ENCODE results near the gene CACNG7. TPM values are rescaled to one million over a fixed set of nuclear protein-coding genes. Genes with fewer than 3 reads are reported as not detected.

The CACNG7 gene
- total and polyA plus RNA-seq, 10 of the 15 experiments (the other 5 are each of a cell fraction or from before 2014, with no cell fraction given), result not detected

DNA sequence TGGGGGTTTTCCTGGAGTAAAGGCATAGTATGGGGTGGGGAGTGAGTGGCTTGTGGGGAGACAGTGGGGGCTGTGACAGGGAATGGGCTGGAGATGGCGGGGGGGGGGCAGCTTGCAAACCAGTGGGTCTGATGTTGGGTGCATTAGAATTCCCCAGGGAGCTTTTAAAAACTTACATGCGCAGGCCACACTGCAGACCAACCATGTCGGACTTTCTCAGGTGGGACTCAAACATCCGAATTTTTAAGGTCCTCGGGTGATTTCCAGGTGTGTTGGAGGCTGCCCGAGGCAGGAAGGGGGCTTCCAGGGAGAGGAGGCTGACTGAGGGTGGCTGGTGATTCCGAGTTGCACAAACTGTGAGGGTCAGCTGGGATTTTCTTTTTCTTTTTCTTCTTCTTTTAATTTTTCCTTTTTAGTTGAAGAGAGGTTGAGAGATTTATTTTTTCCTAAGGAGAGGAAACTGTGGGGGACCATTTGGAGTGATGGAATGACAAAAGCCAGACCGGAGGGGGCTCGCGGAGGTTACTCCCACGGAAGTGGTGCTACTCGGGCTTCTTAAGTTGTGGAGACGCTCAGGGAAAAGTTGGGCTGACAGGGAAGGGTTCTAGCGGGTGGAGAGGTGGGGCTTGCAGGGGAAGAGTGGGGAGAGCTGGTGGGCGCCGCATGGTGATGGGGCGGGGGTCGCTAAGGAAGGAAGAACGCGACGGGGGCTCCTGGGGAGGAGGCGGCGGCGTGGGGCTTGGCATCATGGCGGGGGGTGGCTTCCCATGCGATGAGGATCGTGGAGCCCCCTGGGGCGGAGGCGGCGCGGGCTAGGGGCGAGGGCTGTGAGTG, 52.7 kb downstream of the CACNG7 start:
- in situ Hi-C loops (cut with MboI), result no loop called here
- no peak for ATAC-seq
- no peak for DNase-seq (ENCODE audit: low read depth, low spot score)

DNA sequence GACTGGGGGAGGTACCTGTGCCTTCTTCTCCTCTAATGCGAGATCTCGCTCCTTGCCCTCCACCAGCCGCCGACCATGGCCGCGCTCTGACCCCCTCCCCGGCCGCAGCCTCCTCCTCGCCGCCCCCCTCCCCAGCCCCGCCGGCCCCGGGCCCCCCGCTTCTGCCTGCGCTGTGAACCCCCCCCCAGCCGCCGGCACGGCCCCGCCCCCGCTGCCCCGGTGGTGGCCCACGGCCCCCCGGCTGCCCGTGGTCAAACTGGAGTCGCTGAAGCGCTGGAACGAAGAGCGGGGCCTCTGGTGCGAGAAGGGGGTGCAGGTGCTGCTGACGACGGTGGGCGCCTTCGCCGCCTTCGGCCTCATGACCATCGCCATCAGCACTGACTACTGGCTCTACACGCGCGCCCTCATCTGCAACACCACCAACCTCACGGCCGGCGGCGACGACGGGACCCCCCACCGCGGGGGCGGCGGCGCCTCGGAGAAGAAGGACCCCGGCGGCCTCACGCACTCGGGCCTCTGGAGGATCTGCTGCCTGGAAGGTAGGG, 53.9 kb downstream of the CACNG7 start, which contains the start of gene CACNG8:
TSS of gene CACNG8 (plus strand) at position 51 of the 545 bp plus-strand sequence.
- Histone ChIP-seq H3K79me2 (ENCODE audit: control insufficient read depth, insufficient read depth, low read length) (no peaks in the 10 kb centered on the region), H3K9ac (ENCODE audit: control insufficient read depth, insufficient read depth, low read length) (no peak within 1 kb of the TSS), H3K4me3 (no peak within 1 kb of the TSS), H2AFZ (ENCODE audit: control insufficient read depth, low read depth, low read length) (no peak within 1 kb of the TSS), H3K27ac (ENCODE audit: control insufficient read depth, insufficient read depth) (no peak within 1 kb of the TSS), H3K9me3 (replicated peaks; ENCODE audit: control insufficient read depth, insufficient read depth, low read length) (no peaks in the 10 kb centered on the region; the same call in 2 of the 3 replicates), H3K4me2 (ENCODE audit: control insufficient read depth, insufficient read depth) (no peak within 1 kb of the TSS), H4K20me1 (ENCODE audit: control insufficient read depth, insufficient read depth) (no peaks in the 10 kb centered on the region), H3K36me3 (ENCODE audit: control insufficient read depth in 2 of 2, insufficient read depth in 2 of 2, low read length in 1 of 2) (no peaks in the 10 kb centered on the region), H3K4me1 (ENCODE audit: control insufficient read depth, insufficient read depth, low read length) (no peaks in the 10 kb centered on the region), H3K27me3 (replicated peaks in 1 of 2; ENCODE audit: control insufficient read depth in 2 of 2, insufficient read depth in 2 of 2, low read length in 1 of 2) (no peaks in the 10 kb centered on the region)
- WGBS (ENCODE audit: insufficient coverage, insufficient replicate concordance, low lambda C conversion rate, missing lambda C conversion rate), result 23% methylated on average over 18 of the region's 55 CpGs
- POLR2A ChIA-PET, result no interaction called here
- no TSS peak for BruUV-seq (replicated peaks)
- SMC1A ChIA-PET (ENCODE audit: uncharacterized antibody, unreplicated experiment), result no interaction called here
- DNase-seq (ENCODE audit: low read depth, low spot score), result no peak
- FAIRE-seq, result no peak
- no peak for ATAC-seq
- intact Hi-C loops (cut with micrococcal nuclease; ENCODE audit: unreplicated experiment), result no loop called here
- RAD21 ChIA-PET (ENCODE audit: unreplicated experiment), result no interaction called here
- CTCF ChIA-PET, result no interaction called here
- in situ Hi-C loops (cut with MboI), result no loop called here
- TF ChIP-seq PAX5 (IDR thresholded peaks at IDR 0.05; ENCODE audit: borderline replicate concordance, low read depth, low read length) (no peak), SMAD1 (IDR thresholded peaks at IDR 0.05; ENCODE audit: low read depth, partially characterized antibody) (no peak), NR2F1 (conservative IDR thresholded peaks at IDR 0.05) (no peak), MEF2B (IDR thresholded peaks at IDR 0.05; ENCODE audit: partially characterized antibody, poor library complexity, severe bottlenecking) (no peak), TARDBP (IDR thresholded peaks at IDR 0.05; ENCODE audit: borderline replicate concordance) (no peak)
- TF ChIP-seq, protein P1, sequence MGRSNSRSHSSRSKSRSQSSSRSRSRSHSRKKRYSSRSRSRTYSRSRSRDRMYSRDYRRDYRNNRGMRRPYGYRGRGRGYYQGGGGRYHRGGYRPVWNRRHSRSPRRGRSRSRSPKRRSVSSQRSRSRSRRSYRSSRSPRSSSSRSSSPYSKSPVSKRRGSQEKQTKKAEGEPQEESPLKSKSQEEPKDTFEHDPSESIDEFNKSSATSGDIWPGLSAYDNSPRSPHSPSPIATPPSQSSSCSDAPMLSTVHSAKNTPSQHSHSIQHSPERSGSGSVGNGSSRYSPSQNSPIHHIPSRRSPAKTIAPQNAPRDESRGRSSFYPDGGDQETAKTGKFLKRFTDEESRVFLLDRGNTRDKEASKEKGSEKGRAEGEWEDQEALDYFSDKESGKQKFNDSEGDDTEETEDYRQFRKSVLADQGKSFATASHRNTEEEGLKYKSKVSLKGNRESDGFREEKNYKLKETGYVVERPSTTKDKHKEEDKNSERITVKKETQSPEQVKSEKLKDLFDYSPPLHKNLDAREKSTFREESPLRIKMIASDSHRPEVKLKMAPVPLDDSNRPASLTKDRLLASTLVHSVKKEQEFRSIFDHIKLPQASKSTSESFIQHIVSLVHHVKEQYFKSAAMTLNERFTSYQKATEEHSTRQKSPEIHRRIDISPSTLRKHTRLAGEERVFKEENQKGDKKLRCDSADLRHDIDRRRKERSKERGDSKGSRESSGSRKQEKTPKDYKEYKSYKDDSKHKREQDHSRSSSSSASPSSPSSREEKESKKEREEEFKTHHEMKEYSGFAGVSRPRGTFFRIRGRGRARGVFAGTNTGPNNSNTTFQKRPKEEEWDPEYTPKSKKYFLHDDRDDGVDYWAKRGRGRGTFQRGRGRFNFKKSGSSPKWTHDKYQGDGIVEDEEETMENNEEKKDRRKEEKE (IDR thresholded peaks at IDR 0.05), result no peak
- TF ChIP-seq, protein P2, sequence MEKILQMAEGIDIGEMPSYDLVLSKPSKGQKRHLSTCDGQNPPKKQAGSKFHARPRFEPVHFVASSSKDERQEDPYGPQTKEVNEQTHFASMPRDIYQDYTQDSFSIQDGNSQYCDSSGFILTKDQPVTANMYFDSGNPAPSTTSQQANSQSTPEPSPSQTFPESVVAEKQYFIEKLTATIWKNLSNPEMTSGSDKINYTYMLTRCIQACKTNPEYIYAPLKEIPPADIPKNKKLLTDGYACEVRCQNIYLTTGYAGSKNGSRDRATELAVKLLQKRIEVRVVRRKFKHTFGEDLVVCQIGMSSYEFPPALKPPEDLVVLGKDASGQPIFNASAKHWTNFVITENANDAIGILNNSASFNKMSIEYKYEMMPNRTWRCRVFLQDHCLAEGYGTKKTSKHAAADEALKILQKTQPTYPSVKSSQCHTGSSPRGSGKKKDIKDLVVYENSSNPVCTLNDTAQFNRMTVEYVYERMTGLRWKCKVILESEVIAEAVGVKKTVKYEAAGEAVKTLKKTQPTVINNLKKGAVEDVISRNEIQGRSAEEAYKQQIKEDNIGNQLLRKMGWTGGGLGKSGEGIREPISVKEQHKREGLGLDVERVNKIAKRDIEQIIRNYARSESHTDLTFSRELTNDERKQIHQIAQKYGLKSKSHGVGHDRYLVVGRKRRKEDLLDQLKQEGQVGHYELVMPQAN (conservative IDR thresholded peaks at IDR 0.05), result no peak

More for the DNA sequence above, 52.7 kb downstream of the CACNG7 start:
- ChIA-PET POLR2A (no interaction called here), SMC1A (ENCODE audit: uncharacterized antibody, unreplicated experiment) (no interaction called here), RAD21 (ENCODE audit: unreplicated experiment) (no interaction called here), CTCF (no interaction called here)
- no peaks in the 10 kb centered on the region for H3K4me1 ChIP-seq (ENCODE audit: control insufficient read depth, insufficient read depth, low read length)
- no peak overlapping the region for H3K27ac ChIP-seq (ENCODE audit: control insufficient read depth, insufficient read depth)
- BruUV-seq (replicated peaks), result no TSS peak
- FAIRE-seq, result no peak
- WGBS (ENCODE audit: insufficient coverage, insufficient replicate concordance, low lambda C conversion rate, missing lambda C conversion rate), result 3% methylated on average over 20 of the region's 32 CpGs
- H4K20me1 ChIP-seq (ENCODE audit: control insufficient read depth, insufficient read depth), result no peaks in the 10 kb centered on the region
- H3K79me2 ChIP-seq (ENCODE audit: control insufficient read depth, insufficient read depth, low read length), result no peaks in the 10 kb centered on the region
- TF ChIP-seq SRF (IDR thresholded peaks at IDR 0.05; ENCODE audit: low read depth in 2 of 2, low read length in 2 of 2), result no peak
- no peak for TF ChIP-seq NRF1 (conservative IDR thresholded peaks at IDR 0.05; ENCODE audit: low read depth, low read length)
- TF ChIP-seq MTA2 (IDR thresholded peaks at IDR 0.05; ENCODE audit: low read depth), result no peak
- TF ChIP-seq GABPA (IDR thresholded peaks at IDR 0.05; ENCODE audit: low read depth), result no peak
- TF ChIP-seq FOXK2 (IDR thresholded peaks at IDR 0.05), result no peak
- TF ChIP-seq SMARCA5 (IDR thresholded peaks at IDR 0.05), result no peak
- TF ChIP-seq ESRRA (IDR thresholded peaks at IDR 0.05; ENCODE audit: low read length), result no peak
- TF ChIP-seq SMAD5 (IDR thresholded peaks at IDR 0.05; ENCODE audit: low read depth), result no peak
- TF ChIP-seq KAT2A (conservative IDR thresholded peaks at IDR 0.05; ENCODE audit: control insufficient read depth, low read depth, low read length), result no peak
- no peak for TF ChIP-seq EP300 (IDR thresholded peaks at IDR 0.05; ENCODE audit: borderline replicate concordance in 1 of 2, control insufficient read depth in 1 of 2, low read depth in 2 of 2, low read length in 2 of 2)
- TF ChIP-seq RAD21 (IDR thresholded peaks at IDR 0.05; ENCODE audit: insufficient read depth, low read depth, low read length), result no peak
- TF ChIP-seq IKZF2 (IDR thresholded peaks at IDR 0.05), result no peak
- TF ChIP-seq POLR2A (IDR thresholded peaks at IDR 0.05; ENCODE audit: low read depth, low read length), result no peak
- H3K27me3 ChIP-seq (replicated peaks in 1 of 2; ENCODE audit: control insufficient read depth in 2 of 2, insufficient read depth in 2 of 2, low read length in 1 of 2), result no peaks in the 10 kb centered on the region
- no peak overlapping the region for H3K9ac ChIP-seq (ENCODE audit: control insufficient read depth, insufficient read depth, low read length)
- H3K36me3 ChIP-seq (ENCODE audit: control insufficient read depth in 2 of 2, insufficient read depth in 2 of 2, low read length in 1 of 2), result no peaks in the 10 kb centered on the region
- H3K9me3 ChIP-seq (replicated peaks; ENCODE audit: control insufficient read depth, insufficient read depth, low read length), result no peaks in the 10 kb centered on the region; the same call in 2 of the 3 replicates
- intact Hi-C loops (cut with micrococcal nuclease; ENCODE audit: unreplicated experiment), result no loop called here
- no peak overlapping the region for H3K4me3 ChIP-seq
- H3K4me2 ChIP-seq (ENCODE audit: control insufficient read depth, insufficient read depth), result no peak overlapping the region
- no peak overlapping the region for H2AFZ ChIP-seq (ENCODE audit: control insufficient read depth, low read depth, low read length)

All from GM12878 (cell line).